Eye (tissue), 1 donor: ENCODE results near the gene UBXN10.
A peak's percentile ranks its signal among the peaks of the same experiment; 100 is the strongest.

Source experiments
- DNase-seq: peaks from one replicate; pipeline ENCODE4 v3.0.0-alpha.2; 2015

UBXN10 gene

GRCh38 chr1:20152599-20152930, 33.3 kb upstream of the UBXN10 start:
- no peak for DNase-seq

- DNase-seq = peak; percentile 46
Observed at GRCh38 chr1:20153000-20153418, 32.9 kb upstream of the UBXN10 start.

GRCh38 chr1:20154301-20154831, 31.5 kb upstream of the UBXN10 start:
- peak; percentile 37 for DNase-seq

DNA sequence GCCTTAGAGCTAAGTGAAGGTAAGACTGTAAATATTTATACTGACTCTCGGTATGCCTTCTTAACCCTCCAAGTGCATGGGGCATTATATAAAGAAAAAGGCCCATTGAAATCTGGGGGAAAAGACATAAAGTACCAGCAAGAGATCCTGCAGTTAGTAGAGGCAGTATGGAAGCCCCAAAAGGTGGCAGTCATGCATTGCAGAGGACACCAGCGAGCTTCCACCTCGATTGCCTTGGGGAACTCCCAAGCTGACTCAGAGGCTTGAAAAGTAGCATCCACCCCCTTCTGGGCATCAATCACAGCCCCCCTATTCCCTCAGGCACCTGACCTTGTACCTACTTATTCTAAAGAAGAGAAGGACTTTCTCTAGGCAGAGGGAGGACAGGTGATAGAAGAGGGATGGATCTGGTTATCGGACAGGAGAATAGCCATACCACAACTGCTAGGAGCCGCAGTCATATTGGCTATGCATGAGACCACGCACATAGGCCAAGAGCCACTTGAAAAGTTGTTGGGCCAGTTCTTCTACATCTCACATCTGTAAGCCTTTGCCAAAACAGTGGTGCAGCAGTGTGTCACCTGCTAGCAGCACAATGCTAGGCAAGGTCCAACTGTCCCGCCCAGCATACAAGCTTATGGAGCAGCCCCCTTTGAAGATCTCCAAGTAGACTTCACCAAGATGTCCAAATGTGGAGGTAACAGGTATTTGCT, 27.4 kb upstream of the UBXN10 start:
- DNase-seq = no peak

DNA sequence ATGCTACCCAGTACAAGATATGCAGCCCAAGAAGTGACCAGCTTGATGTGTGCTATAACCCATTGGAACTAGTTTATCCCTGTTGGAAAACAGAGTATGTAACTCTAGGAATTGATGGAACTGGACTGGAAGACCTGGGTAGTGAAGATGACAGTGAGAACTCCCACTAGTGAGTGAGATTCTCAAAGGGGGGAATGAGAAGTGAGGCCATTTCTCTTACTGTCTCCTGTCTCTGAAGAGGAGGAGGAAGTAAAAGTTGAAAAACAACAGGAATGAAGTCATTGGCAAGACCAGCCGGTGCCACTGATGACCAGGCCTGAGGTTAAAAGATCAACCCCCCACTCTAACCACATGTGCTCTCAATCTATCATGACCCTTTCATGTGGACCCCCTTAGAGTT, 25.9 kb upstream of the UBXN10 start:
- DNase-seq = no peak

DNA sequence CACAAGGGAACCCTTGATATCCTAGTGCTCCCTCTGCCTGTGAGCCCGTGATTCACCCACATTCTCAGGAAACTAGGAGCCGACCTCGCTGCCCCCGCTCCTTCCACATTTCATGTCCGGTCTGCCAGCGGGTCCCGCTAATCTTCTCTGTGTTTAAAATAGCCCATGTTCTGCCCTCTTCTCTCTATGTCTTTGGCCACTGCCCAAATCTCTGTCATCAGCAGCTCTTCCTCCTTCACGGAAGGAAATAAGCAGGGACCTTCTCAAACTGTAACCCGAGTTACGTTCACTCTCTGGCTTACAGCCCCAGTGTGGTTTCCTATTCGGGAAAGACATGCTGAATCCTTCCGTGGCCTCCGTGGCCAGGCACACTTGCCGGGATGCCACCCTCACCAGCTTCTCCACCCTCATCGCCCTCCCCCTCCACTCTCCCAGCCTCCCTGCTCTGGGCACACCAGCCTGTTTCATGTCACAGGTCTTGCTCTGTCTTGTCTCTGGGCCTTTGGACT, 21.1 kb upstream of the UBXN10 start:
- DNase-seq = no peak

GRCh38 chr1:20165522-20165951, 20.4 kb upstream of the UBXN10 start:
- no peak for DNase-seq

GRCh38 chr1:20166051-20166450, 19.8 kb upstream of the UBXN10 start:
- no peak for DNase-seq

DNA sequence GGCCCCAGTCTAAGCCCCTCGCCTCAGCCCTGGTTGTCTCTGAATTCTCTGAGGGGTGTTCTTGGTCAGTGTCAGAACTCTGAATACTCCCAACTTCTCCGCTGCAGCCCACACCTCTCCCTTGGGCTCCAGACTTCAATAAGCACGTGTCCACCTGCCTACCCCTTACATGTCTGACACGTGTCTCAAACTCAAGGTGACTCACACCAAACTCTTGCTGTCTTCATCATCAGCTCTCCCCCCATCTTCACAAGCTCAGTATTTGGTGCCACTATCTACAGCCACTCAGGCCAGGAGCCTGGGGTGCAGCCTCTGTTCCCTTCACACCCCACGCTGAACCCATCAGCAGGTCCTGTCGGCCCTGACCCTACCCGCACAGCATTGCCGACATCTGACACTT, 18.8 kb upstream of the UBXN10 start:
- no peak for DNase-seq

- DNase-seq = no peak
Observed at GRCh38 chr1:20168564-20169491, 17.1 kb upstream of the UBXN10 start.

GRCh38 chr1:20169932-20170331, 16.0 kb upstream of the UBXN10 start:
- DNase-seq = no peak

GRCh38 chr1:20172033-20172590, 13.8 kb upstream of the UBXN10 start:
- no peak for DNase-seq

- no peak for DNase-seq
Observed at GRCh38 chr1:20174937-20175666, 10.8 kb upstream of the UBXN10 start.

DNA sequence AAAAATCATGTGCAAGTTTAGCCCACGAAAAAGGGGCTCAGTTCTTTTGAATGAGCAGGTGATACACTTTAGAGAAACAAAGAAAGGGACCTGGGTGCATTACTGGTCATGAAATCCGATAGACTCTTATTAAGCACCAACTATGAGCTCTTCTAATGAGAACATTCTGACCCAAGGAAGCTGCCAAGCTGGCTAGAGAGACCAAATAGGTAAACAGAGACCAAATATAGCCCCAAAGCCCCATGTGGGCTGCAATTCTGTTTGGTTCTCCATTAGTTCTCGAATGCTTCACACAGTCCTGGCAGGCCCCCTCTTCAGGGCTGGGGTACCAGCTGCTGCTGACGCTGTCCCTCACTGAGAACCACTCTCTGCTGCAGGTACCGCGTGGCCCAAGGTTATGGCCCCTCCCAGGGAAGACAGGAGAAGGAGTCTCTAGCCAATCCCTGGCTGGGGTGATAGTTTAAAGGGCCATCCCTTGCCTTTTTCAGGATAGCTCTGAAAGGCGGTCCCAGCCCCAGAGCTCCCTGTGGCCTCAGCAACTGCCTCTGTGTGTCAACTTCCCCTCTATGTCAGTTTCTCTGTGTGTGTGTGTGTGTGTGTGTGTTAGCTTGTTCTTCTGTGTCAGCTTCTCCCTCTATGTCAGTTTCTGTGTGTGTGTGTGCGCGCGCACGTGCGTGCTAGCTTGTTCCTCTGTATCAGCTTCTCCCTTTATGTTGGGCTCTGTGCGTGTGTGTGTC, 7.1 kb upstream of the UBXN10 start:
- DNase-seq = no peak

- DNase-seq = no peak
Observed at GRCh38 chr1:20179371-20180128, 6.3 kb upstream of the UBXN10 start.

GRCh38 chr1:20180129-20180843, 5.6 kb upstream of the UBXN10 start:
- no peak for DNase-seq

- DNase-seq = no peak
Observed at GRCh38 chr1:20180844-20181207, 5.1 kb upstream of the UBXN10 start.

- no peak for DNase-seq
Observed at GRCh38 chr1:20182415-20182814, 3.5 kb upstream of the UBXN10 start.

GRCh38 chr1:20183035-20183434, 2.9 kb upstream of the UBXN10 start:
- DNase-seq = no peak

DNA sequence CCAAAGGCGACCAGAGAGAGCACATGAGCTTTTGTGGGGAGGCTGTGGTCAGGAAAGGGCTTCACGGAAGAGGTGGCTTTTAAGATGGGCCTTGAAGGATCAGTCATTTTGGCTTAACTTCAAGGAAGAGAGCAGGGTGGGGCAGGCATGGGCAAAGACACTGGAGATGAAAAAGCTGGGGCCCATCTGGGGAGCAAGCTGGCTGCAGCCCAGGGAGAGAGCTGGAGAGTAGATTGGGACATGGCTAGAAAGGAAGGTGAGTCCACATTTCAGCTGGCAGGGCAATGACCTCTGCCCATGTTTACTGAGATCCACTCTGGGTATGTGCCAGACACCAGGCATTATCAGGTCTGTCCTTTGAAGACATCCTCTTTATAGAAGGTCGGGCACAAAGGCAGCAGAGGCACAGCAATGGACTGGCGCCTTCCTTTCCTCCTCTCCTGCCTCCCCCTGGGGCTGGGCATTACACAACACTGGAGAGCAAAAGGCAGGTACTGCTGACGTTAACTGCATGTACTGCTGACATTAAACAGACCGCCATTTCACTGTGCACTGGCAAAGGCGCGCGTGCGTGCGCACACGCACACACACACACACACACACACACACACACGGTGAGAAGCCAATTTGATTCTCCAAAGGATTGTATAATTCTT, 2.2 kb upstream of the UBXN10 start:
- DNase-seq = no peak
